ENCODE measurements around the gene OSBPL1A. TPM values are rescaled to one million over a fixed set of nuclear protein-coding genes. Genes with fewer than 3 reads are reported as not detected.

Gene OSBPL1A
- polyA plus RNA-seq, 2 of the 4 experiments (the other 2 are of a cell fraction), result 10.5 to 22.1 TPM

- Histone ChIP-seq H3K4me1 (no peaks in the 10 kb centered on the region; the same call in 2 of the 3 replicates), H3K9me3 (no peaks in the 10 kb centered on the region), H3K4me2 (no peak overlapping the region), H3K4me3 (no peak overlapping the region), H3K27ac (no peak overlapping the region)
- ChIA-PET POLR2A (no interaction called here), CTCF (interaction anchor here (1.0 kb wide), 1 partner anchor 14 kb away, joined by 4 read pairs; no protein-coding TSS in a partner anchor)
- ATAC-seq (no peak), DNase-seq (ENCODE audit: low read depth in 1 of 2, low spot score in 1 of 2) (no peak), FAIRE-seq (no peak)
- TF ChIP-seq CHD2 (IDR thresholded peaks at IDR 0.05; ENCODE audit: low read length, partially characterized antibody) (no peak), HES2 (IDR thresholded peaks at IDR 0.05) (no peak), MYC (IDR thresholded peaks at IDR 0.05; ENCODE audit: borderline replicate concordance, low read length) (no peak), FOXS1 (CRISPR knock-in tag; IDR thresholded peaks at IDR 0.05) (no peak)
These were observed 51.4 kb downstream of the OSBPL1A start for GRCh38 chr18:24346254-24346653.

GRCh38 chr18:24344509-24344908 lies 53.1 kb downstream of the OSBPL1A start:
- DNase-seq (ENCODE audit: low read depth in 1 of 2, low spot score in 1 of 2) (no peak), ATAC-seq (no peak), FAIRE-seq (no peak)
- TF ChIP-seq EP300 (IDR thresholded peaks at IDR 0.05) (no peak), EHF (CRISPR knock-in tag; IDR thresholded peaks at IDR 0.05) (no peak), EHMT2 (IDR thresholded peaks at IDR 0.05; ENCODE audit: low read depth) (no peak), POLR2A (IDR thresholded peaks at IDR 0.05; ENCODE audit: low read length) (no peak), NR3C1 (IDR thresholded peaks at IDR 0.05) (no peak), FOXS1 (CRISPR knock-in tag; IDR thresholded peaks at IDR 0.05) (no peak), ZSCAN20 (CRISPR knock-in tag; IDR thresholded peaks at IDR 0.05) (no peak), ZNF302 (CRISPR knock-in tag; IDR thresholded peaks at IDR 0.05) (no peak), CBX8 (IDR thresholded peaks at IDR 0.05) (no peak), NPAS2 (CRISPR knock-in tag; IDR thresholded peaks at IDR 0.05; ENCODE audit: borderline replicate concordance) (no peak), CTCF (IDR thresholded peaks at IDR 0.05) (no peak), USF2 (IDR thresholded peaks at IDR 0.05) (no peak), POLR2AphosphoS2 (conservative IDR thresholded peaks at IDR 0.05; ENCODE audit: low read length) (no peak), JUNB (IDR thresholded peaks at IDR 0.05) (no peak)
- Histone ChIP-seq H3K9me3 (no peaks in the 10 kb centered on the region), H3K4me3 (no peak overlapping the region), H3K4me2 (no peak overlapping the region), H3K4me1 (no peaks in the 10 kb centered on the region; the same call in 2 of the 3 replicates), H3K27ac (no peak overlapping the region)
- ChIA-PET POLR2A (no interaction called here), CTCF (interaction anchor here (0.6 to 1.0 kb wide), 2 partner anchors 11 to 16 kb away, joined by 3 to 4 read pairs; no protein-coding TSS in a partner anchor)
- WGBS (ENCODE audit: missing lambda C conversion rate), result 91% methylated on average over 6 of the region's 6 CpGs

- H3K4me1 ChIP-seq, result no peaks in the 10 kb centered on the region; the same call in 2 of the 3 replicates
- no peak for TF ChIP-seq GATA3 (IDR thresholded peaks at IDR 0.05; ENCODE audit: borderline replicate concordance)
- TF ChIP-seq ZSCAN20 (CRISPR knock-in tag; IDR thresholded peaks at IDR 0.05), result no peak
- no peak for TF ChIP-seq JUN (IDR thresholded peaks at IDR 0.05)
- no peak for TF ChIP-seq RNF2 (IDR thresholded peaks at IDR 0.05; ENCODE audit: borderline replicate concordance, low read depth)
- no peak for TF ChIP-seq CTCF (IDR thresholded peaks at IDR 0.05)
- TF ChIP-seq KDM5A (IDR thresholded peaks at IDR 0.05), result no peak
- TF ChIP-seq PHF8 (IDR thresholded peaks at IDR 0.05; ENCODE audit: borderline replicate concordance, low read depth), result no peak
- no peak for TF ChIP-seq MYC (IDR thresholded peaks at IDR 0.05; ENCODE audit: borderline replicate concordance, low read length)
- TF ChIP-seq SREBF2 (IDR thresholded peaks at IDR 0.05), result no peak
- no peak for TF ChIP-seq KDM1A (IDR thresholded peaks at IDR 0.05; ENCODE audit: low read depth)
- no peak for TF ChIP-seq CBX2 (IDR thresholded peaks at IDR 0.05; ENCODE audit: borderline replicate concordance, low read depth)
- no peak for TF ChIP-seq BHLHE40 (IDR thresholded peaks at IDR 0.05; ENCODE audit: low read depth, low read length)
- TF ChIP-seq NR3C1 (IDR thresholded peaks at IDR 0.05), result no peak
- no peak for TF ChIP-seq TFCP2L1 (CRISPR knock-in tag; IDR thresholded peaks at IDR 0.05)
- no peak for TF ChIP-seq HMGXB4 (CRISPR knock-in tag; IDR thresholded peaks at IDR 0.05; ENCODE audit: borderline replicate concordance)
- FAIRE-seq (no peak), ATAC-seq (no peak), DNase-seq (ENCODE audit: low read depth in 1 of 2, low spot score in 1 of 2) (no peak)
- WGBS (ENCODE audit: missing lambda C conversion rate), result 85% methylated on average over 3 of the region's 3 CpGs
- POLR2A ChIA-PET, result no interaction called here
- no peaks in the 10 kb centered on the region for H3K9me3 ChIP-seq
- H3K27ac ChIP-seq, result no peak overlapping the region
- H3K4me2 ChIP-seq, result no peak overlapping the region
- CTCF ChIA-PET, result no interaction called here
- H3K4me3 ChIP-seq, result no peak overlapping the region
These were observed 55.3 kb downstream of the OSBPL1A start for GRCh38 chr18:24342347-24342746.
